DOHH2 (cell line): ENCODE data around the gene SHB.

ENCODE experiments used
- H3F3A ChIP-seq: fragments of 200-600 bp; sonication (generic), shearing (Covaris generic); 2 replicates; pipeline ENCODE4 v1.6.0; 2016; ENCODE audit warnings: antibody characterized with exemption, mild to moderate bottlenecking; ENCODE audit not compliant: control insufficient read depth, insufficient read depth
- H3K27ac ChIP-seq: fragments of 200-600 bp; sonication (generic); 2 replicates; pipeline ENCODE4 v1.5.1; 2014; ENCODE audit warnings: low read depth, mild to moderate bottlenecking, low read length, moderate library complexity
- H3K27me3 ChIP-seq: fragments of 200-600 bp; sonication (generic); 2 replicates; pipeline ENCODE4 v1.6.1; 2014; ENCODE audit warnings: mild to moderate bottlenecking, low read length, mixed read lengths; ENCODE audit not compliant: control insufficient read depth
- H3K36me3 ChIP-seq: fragments of 200-600 bp; sonication (generic); 2 replicates; pipeline ENCODE4 v1.6.1; 2014; ENCODE audit warnings: mild to moderate bottlenecking, low read length, moderate library complexity, mixed read lengths; ENCODE audit not compliant: control insufficient read depth
- H3K4me1 ChIP-seq: fragments of 200-600 bp; sonication (generic); 2 replicates; pipeline ENCODE4 v1.6.1; 2014; ENCODE audit warnings: mild to moderate bottlenecking, low read length, mixed read lengths; ENCODE audit not compliant: control insufficient read depth
- H3K4me2 ChIP-seq: fragments of 200-600 bp; sonication (generic); 2 replicates; pipeline ENCODE4 v1.6.0; 2014; ENCODE audit warnings: mild to moderate bottlenecking, low read length, moderate library complexity
- H3K4me3 ChIP-seq: fragments of 200-600 bp; sonication (generic); 2 replicates; pipeline ENCODE4 v1.5.1; 2014; ENCODE audit warnings: mild to moderate bottlenecking, low read length, mixed read lengths
- H3K79me2 ChIP-seq: fragments of 200-600 bp; sonication (generic); 2 replicates; pipeline ENCODE4 v1.6.1; 2014; ENCODE audit warnings: mild to moderate bottlenecking, low read length, mixed read lengths; ENCODE audit not compliant: control insufficient read depth
- H3K9me2 ChIP-seq: fragments of 200-600 bp; sonication (generic); replicated peaks from 2 replicates; pipeline ENCODE4 v1.6.1; 2014; ENCODE audit warnings: mild to moderate bottlenecking, low read length, mixed read lengths; ENCODE audit not compliant: control insufficient read depth
- H3K9me3 ChIP-seq: fragments of 200-600 bp; sonication (generic); 2 replicates; pipeline ENCODE4 v1.6.1; 2014; ENCODE audit warnings: antibody characterized with exemption, low read length, mixed read lengths; ENCODE audit not compliant: control insufficient read depth, insufficient read depth
- H4K20me1 ChIP-seq: fragments of 200-600 bp; sonication (generic); 2 replicates; pipeline ENCODE4 v1.6.0; 2014; ENCODE audit warnings: low read depth, mild to moderate bottlenecking, antibody characterized with exemption, low read length, moderate library complexity; ENCODE audit not compliant: control insufficient read depth, insufficient read depth
- CTCF ChIP-seq: fragments of 200-600 bp; sonication (generic); IDR thresholded peaks from one replicate; pipeline ENCODE4 v1.5.1; 2014; ENCODE audit warnings: antibody characterized with exemption, mild to moderate bottlenecking, low read depth, low read length; ENCODE audit not compliant: poor library complexity, severe bottlenecking
- EZH2phosphoT487 ChIP-seq: fragments of 200-600 bp; sonication (generic); IDR thresholded peaks from 2 replicates; pipeline ENCODE4 v1.6.1; 2017; ENCODE audit warnings: borderline replicate concordance, mild to moderate bottlenecking, antibody characterized with exemption, low read length, moderate library complexity, mixed read lengths

SHB gene

GRCh38 chr9:37944266-37944650 lies 124.8 kb downstream of the SHB start:
- Histone ChIP-seq H3K4me1 (no peaks in the 10 kb centered on the region), H3K4me3 (no peak overlapping the region), H3K36me3 (no peaks in the 10 kb centered on the region), H3K9me2 (no peaks in the 10 kb centered on the region), H3K27me3 (peaks cover 11% of the 10 kb centered on the region; the same call in 1 of the 2 replicates), H3K27ac (no peak overlapping the region), H3F3A (no peaks in the 10 kb centered on the region), H3K79me2 (no peaks in the 10 kb centered on the region), H4K20me1 (no peaks in the 10 kb centered on the region), H3K9me3 (no peaks in the 10 kb centered on the region), H3K4me2 (no peak overlapping the region)
- TF ChIP-seq CTCF = no peak
- TF ChIP-seq EZH2phosphoT487 = no peak

DNA sequence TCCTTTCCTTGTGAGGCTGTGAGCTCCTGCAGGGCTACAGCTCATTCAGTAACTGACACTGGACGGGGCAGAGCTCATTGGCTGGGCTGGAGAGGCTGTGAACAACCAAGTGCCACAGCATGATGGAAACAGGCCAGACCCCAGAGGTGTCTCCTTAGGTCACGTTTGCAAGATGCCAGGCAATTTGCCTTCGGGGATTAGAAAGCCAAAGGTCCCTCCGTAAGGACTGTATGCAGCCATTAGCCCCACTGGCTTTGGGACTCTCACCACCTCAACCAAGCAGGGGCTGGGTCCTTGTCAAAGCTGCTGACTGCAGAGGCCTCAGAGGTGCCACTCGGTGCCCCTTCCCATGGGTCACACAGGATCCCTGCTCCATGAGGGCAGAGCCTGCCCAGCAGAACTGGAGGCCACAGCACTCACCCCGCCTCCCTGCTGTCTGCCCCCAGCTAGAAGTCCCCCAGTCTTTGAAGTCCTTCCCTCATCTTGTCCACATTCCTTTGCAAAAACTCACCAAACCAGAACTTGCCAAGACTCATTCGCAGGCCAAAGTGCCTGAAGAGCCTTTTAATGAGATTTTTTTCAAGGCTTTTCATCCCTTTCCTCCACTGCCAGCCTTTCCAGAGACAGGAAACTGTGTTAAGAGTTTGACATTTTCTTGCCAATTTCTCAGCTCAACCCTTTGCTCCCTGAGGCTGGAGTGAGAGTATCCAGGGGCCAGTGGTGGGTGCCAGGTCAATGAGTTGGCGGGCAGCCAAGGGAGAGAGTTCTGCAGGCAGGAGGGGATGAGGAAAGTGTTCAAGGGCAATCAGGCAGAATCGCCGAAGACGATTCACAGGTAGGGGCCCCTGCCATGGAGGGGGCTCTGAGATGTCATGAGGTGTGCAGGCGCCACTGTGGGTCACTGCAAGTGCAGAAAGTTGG lies 125.4 kb downstream of the SHB start:
- Histone ChIP-seq H3K79me2 (no peaks in the 10 kb centered on the region), H3K27ac (no peak overlapping the region), H3K4me1 (no peaks in the 10 kb centered on the region), H3K36me3 (no peaks in the 10 kb centered on the region), H3F3A (no peaks in the 10 kb centered on the region), H3K4me3 (no peak overlapping the region), H4K20me1 (no peaks in the 10 kb centered on the region), H3K9me2 (no peaks in the 10 kb centered on the region), H3K9me3 (no peaks in the 10 kb centered on the region), H3K4me2 (no peak overlapping the region), H3K27me3 (peaks cover 11% of the 10 kb centered on the region; the same call in 1 of the 2 replicates)
- TF ChIP-seq EZH2phosphoT487 (no peak), CTCF (no peak)

DNA sequence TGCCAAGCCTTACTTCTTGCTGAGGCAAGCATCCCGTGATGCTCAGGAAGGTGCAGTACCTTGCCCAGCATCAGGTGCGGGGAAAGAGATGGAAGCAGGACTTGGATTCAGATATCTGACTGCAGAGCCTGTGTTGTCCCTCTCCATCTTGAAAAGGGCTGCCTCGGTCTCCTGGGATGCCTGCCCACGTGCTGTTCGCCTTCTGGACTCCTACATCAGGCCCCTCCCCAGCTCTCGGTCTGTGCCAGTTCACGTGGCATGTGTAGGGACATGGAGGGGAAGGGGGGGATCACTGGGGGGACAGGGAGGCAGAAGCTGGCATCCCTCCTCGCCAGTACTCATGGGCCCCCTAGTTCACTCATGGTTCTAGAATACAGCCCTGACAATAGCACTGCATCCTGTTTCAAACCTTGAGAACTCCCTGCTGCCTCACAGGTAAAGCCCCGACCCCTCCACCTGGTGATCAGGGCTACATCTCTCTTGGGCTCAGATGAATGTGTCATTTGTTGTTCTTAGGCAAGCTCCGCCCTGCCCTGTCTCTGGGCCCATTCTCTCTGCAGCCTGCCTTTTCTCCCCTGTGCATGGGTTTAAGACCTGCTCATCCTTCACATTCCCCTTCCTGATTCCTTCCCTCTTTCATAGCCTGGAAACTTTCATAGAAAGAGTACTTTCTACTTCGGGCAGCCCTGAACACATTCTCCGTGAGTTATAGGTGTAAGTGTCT lies 126.2 kb downstream of the SHB start:
- Histone ChIP-seq H3K36me3 (no peaks in the 10 kb centered on the region), H3F3A (no peaks in the 10 kb centered on the region), H3K27ac (no peak overlapping the region), H3K9me3 (no peaks in the 10 kb centered on the region), H3K4me2 (no peak overlapping the region), H3K79me2 (no peaks in the 10 kb centered on the region), H3K27me3 (peaks cover 11% of the 10 kb centered on the region; the same call in 1 of the 2 replicates), H3K9me2 (no peaks in the 10 kb centered on the region), H3K4me3 (no peak overlapping the region), H3K4me1 (no peaks in the 10 kb centered on the region), H4K20me1 (no peaks in the 10 kb centered on the region)
- TF ChIP-seq EZH2phosphoT487 = no peak
- TF ChIP-seq CTCF = no peak
